Glomerular visceral epithelial cell (primary cell): ENCODE results near the gene ADGRB2.

ENCODE experiments used
- DNase-seq: peaks from one replicate; pipeline ENCODE4 v3.0.0-alpha.2; 2016; ENCODE audit errors: extremely low spot score

ADGRB2 gene

GRCh38 chr1:31749785-31750735 lies 14.1 kb downstream of the ADGRB2 start:
- DNase-seq: no peak

DNA sequence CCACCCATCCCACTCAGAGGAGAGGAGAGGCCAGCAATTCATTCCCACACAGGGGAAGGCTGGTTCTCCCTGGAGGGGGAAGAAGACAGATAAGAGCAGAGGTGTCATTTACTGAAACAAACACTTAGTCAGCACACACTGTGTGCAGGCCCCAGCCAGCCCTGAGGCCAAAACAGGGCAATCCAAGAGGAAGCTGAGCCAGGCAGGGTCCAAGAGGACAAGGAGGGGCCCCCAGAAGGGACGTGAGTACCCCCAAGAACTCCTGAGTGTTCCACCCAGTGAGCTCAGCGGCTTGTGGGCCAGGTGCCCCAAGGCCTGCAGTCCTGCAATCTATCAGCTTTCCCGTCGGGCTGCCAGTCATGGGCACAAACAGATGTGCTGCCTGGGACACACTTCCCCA lies 15.8 kb downstream of the ADGRB2 start:
- DNase-seq: no peak

DNA sequence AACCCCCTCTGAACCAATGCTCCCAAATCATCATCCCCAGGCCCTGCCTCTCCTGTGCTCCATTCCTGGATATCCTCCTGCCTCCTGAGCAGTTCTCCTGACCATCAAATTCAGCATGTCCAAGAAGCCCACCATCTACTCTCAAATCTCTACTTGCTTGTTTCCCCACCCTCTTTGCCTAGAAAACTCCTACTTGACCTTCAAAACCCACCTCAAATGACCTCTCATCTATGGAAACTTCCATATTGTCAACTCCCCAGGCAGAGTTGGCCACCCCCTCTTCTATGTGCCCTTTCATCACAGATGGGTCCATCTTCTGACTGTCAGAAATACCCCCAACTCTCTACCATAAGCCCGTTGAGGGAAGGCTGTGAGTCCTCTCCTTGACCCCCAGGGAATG lies 16.8 kb downstream of the ADGRB2 start:
- no peak for DNase-seq

DNA sequence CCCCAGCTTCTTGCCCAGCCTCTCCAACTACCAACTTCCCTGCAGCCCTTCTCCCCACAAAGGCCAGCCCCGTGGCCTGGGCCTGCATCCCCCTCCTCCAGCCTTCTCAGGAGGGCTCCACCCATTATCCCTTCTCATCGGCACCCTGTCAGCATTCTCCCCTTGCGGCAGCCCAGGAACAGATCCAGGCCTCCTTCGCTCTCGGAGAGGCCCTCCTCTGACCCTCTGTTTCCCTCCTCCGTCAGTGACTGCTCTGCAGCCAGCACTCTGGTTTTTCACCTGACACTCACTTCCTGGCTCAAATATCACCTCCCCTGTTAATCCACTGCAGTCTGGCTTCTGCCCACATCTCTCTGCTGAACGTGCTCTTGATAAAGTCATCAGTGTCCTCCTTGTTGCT lies 17.5 kb downstream of the ADGRB2 start:
- DNase-seq: no peak

DNA sequence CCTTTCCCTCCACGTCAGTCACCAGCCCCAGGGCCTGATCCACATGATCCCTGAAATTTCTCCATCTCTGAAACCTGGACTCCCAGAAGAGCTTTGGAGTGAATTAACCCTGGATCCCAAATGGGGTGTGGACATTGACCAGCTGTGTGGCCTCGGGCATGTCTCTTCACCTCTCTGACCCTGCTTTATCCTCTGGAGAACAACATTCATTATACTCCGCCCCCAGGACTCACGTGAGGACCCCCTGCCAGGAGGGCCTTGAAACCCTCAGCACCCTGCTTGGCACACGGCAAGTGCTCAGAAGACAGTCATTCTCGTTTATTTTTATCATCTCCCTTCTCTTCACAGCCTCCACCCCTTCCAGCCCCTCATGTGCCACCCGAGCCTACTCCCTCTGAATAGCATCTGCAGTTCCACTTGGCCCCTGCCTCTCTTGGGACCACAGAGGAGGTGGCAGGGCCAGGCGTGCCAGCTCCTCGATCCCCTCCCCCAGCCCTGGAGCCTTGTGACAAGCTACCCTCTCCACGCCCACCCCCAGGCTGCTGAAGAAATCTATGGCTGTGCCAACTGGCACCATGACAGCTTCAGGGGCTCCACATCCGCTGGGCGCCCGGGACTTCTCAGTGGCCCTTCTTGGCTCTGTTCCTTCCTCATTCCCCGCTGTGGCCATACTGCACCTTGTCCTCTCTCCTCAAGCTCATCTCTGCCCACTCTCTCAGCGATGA lies 18.0 kb downstream of the ADGRB2 start:
- no peak for DNase-seq

- peak; percentile 61 for DNase-seq
These were observed 18.8 kb downstream of the ADGRB2 start for GRCh38 chr1:31745096-31745945.

DNA sequence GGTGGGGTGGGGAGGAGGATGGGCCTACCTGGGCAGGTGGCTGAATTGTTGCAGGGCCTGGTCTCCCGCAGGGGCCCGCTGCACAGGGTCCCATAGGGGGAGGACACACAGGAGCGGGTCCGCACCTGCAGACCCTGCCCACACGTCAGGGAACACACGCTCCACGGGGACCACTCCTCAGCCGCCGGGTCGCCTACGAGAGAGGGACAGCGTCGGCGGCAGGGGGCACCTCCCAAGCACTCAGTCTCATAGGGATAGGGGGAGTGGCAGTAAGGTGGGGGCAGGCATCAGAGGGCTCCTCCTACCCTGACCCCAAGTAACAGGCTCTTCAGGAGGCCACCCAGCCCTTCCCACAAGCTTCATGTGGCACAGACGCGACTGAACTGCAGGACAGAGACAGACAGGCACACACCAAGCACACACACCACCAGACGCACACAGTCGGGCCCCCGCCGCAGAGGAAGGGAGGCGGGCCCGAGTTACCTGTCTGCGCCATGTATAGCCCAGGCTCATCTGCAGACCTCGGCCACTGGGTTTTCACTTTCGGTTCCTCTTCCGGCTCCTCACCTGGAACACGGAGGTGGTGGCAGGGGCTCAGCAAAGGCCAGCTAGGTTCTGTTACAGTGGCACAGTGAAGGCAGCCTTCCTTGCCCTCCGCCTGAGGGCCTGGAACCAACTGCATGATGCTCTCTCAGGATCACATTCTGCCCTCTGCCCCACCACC lies 19.8 kb downstream of the ADGRB2 start:
- DNase-seq: no peak

DNA sequence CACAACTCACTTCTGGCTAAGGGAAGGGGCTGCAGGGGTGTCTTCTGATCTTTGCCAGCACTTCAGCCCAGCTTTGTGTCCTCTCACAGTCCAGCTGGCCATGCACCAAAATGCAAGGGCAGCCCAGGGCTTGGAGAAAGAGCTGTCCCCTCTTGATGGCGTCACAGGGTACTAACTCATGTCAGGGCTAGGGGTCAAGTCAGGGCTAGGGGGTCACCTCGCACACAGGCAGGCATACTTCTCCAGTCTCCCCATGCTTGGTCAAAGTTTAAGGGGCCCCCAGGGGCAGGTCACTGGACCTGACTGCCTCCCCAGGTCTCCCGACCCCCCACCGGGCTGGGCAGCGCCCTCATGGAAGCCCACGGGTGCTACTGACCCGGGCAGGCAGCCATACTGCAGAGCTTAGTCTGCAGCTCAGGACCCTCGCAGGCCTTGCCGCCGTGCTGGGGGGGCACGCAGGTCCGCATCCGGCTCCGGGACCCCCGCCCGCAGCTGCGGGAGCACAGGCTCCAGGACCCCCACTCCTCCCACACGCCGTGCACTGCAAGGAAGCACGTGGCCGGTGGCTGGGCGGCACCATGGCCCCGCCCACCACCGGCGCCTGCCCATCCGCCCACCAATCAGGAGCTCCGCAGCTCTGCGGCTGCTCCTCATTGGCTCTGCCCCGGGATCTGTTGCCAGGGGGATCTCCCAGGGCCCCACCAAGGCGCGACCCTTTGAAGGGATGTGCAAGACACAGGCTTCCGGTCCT lies 21.5 kb downstream of the ADGRB2 start:
- no peak for DNase-seq

GRCh38 chr1:31739346-31739745 lies 24.8 kb downstream of the ADGRB2 start:
- no peak for DNase-seq

- no peak for DNase-seq
These were observed 27.5 kb downstream of the ADGRB2 start for GRCh38 chr1:31736675-31737074.

DNA sequence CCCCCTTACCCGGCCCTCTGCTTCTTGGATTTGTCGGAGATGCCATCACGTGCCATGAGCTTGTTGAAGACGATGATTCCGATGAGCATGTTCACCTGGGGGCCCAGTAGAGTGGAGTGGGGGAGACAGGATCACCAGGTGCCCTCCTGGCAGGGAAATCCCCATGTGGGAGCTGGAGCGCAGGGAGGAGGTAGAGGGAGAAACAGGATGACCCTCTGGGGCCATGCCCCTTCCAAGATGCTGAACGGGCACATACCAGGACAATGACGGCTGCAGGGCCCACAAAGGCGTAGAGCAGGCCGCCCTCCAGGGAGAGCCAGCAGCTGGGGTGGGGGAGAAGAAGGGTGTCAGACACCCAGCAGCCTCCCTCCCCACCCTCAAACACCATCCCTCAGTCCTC lies 28.6 kb downstream of the ADGRB2 start:
- no peak for DNase-seq

- DNase-seq: no peak
These were observed 29.5 kb downstream of the ADGRB2 start for GRCh38 chr1:31734582-31735107.

GRCh38 chr1:31733389-31734219 lies 30.5 kb downstream of the ADGRB2 start:
- DNase-seq: no peak

GRCh38 chr1:31732751-31733289 lies 31.3 kb downstream of the ADGRB2 start:
- no peak for DNase-seq

DNA sequence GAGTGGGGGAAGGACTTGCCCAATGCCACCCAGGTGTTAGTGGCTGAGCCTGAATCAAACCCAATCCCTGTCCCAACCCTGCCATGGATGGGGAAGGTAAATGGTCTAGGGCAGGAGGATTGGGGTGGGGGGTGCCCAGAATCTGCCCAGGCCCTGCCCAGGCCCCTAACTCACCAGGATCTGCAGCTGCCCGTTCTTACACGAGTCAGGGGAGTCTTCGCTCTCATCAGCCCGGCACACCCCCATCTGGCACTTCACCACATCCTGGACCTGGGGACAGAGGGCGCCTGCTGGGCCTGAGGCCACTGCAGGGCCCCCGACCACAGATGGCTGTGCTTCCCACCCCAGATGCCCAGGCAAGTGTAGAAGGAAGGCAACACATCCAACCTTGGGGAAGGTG lies 31.8 kb downstream of the ADGRB2 start:
- no peak for DNase-seq

DNA sequence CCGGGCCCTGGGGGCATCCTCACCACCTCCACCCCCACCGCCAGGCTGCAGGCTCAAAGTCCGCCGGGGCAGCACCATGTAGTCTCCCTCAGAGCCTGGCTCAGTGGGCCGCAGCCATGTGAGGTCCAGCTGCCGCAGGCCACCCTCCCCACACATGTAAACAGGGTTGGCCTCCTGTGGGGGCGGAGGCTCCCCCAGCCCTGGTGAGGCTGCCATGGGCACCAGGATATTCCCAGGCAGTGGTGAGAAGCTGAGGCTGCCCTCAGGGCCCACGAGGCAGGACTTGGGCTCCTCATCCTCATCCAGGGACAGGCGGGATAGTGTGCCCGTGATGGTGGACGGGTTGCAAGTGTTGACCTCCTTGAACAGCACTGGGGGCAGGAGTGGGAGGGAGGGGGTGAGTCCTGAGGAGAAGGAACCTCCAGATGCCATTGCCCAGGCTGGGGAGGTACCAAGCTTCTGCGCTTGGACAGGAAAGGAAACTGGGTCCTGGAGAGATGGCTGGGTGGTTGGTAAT lies 33.0 kb downstream of the ADGRB2 start:
- no peak for DNase-seq

GRCh38 chr1:31730336-31731048 lies 33.6 kb downstream of the ADGRB2 start:
- DNase-seq: no peak

DNA sequence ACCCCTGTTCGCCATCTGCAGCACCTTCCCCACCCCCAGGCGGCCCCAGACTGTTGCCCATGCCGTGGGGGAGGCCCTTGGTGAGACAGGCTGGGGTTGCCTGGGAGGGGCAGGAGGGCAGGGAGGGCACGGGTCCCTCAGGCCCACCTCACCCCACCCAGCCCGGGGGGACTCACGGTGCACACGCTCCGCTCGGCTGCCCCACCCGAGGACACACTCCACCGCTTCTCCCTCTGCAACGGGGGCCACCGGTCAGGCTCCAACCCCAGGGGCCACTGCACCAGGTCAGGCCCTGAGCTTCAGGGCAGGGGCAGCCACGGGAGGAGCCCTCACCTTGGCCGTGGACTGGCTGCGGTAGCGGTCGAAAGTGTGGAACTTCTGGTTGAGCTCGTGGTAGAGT lies 36.3 kb downstream of the ADGRB2 start:
- DNase-seq: no peak
